Kidney (tissue), 14 donors: ENCODE measurements around the gene C6orf89. TPM values are rescaled to one million over a fixed set of nuclear protein-coding genes. Genes with fewer than 3 reads are reported as not detected.
A peak's percentile ranks its signal among the peaks of the same experiment; 100 is the strongest.

Experiments
- DNase-seq, 5 donors: peaks; one replicate each; pipeline ENCODE4 v3.0.0-alpha.2; 2013 to 2020
- FAIRE-seq: peaks from 2 replicates; lab custom pipeline; 2012; peaks lifted over from hg19 to GRCh38; lab: Jason Lieb, UNC
- H3K27ac ChIP-seq, 2 donors: one replicate each; pipeline ENCODE4 v1.7.0; 2013; ENCODE audit warnings: low read depth in 2 of 2, low read length in 2 of 2, inconsistent platforms in 1 of 2
- H3K27me3 ChIP-seq: one replicate; pipeline ENCODE4 v1.7.1; 2013; ENCODE audit warnings: low read length, inconsistent platforms; ENCODE audit not compliant: control insufficient read depth, insufficient read depth
- H3K36me3 ChIP-seq, 3 donors: one replicate each; pipeline versions ENCODE4 v1.7.0 to v1.7.1; 2013; ENCODE audit warnings: low read length in 3 of 3, control low read depth in 1 of 3, inconsistent platforms in 1 of 3; ENCODE audit not compliant: insufficient read depth in 3 of 3, control insufficient read depth in 2 of 3
- H3K4me1 ChIP-seq, 3 donors: one replicate each; pipeline versions ENCODE4 v1.7.0 to v1.7.1; 2013; ENCODE audit warnings: low read length in 3 of 3, inconsistent platforms in 1 of 3, low read depth in 1 of 3; ENCODE audit not compliant: control insufficient read depth in 2 of 3, insufficient read depth in 2 of 3
- H3K4me3 ChIP-seq, 3 donors: one replicate each; pipeline versions ENCODE4 v1.7.0 to v1.8.1; 2013; ENCODE audit warnings: low read length in 3 of 3, control low read depth in 1 of 3, inconsistent platforms in 1 of 3
- H3K9ac ChIP-seq, 3 donors: one replicate each; pipeline versions ENCODE4 v1.7.0 to v1.7.1; 2013; ENCODE audit warnings: low read length in 3 of 3, control low read depth in 1 of 3, inconsistent platforms in 1 of 3
- H3K9me3 ChIP-seq, 3 donors: one replicate each; pipeline versions ENCODE4 v1.7.0 to v1.7.1; 2013; ENCODE audit warnings: low read length in 3 of 3, control low read depth in 1 of 3, inconsistent platforms in 1 of 3; ENCODE audit not compliant: control insufficient read depth in 2 of 3, insufficient read depth in 1 of 3
- CTCF ChIP-seq: IDR thresholded peaks from 3 replicates; pipeline ENCODE4 v1.5.1; 2012; ENCODE audit warnings: mild to moderate bottlenecking, moderate library complexity, borderline replicate concordance; ENCODE audit not compliant: insufficient read depth; ENCODE audit errors: extremely low read depth
- intact Hi-C: fragments of 100-400 bp; cut with DNase I; formaldehyde crosslinking; loops from one replicate; pipeline ENCODE4 v1.11.1; 2022
- polyA plus RNA-seq: library from polyadenylated mRNA; stranded (reverse); fragments of 350-450 nt; fragmentation: Illumina TruSeq; extraction: RNeasy Lipid Tissue Mini Kit (QIAGEN cat#74804); gene quantifications from one replicate; pipeline ENCODE4 v1.2.3, GENCODE V29; 2014; ENCODE audit warnings: low read depth, low replicate concordance; ENCODE audit not compliant: insufficient read depth
- total RNA-seq: library from RNA; stranded (reverse); fragmentation: NEBNext Ultra II Directional; extraction: Animal tissue kit (Norgen Biotek cat#: 25700); gene quantifications from one replicate; pipeline ENCODE4 v1.2.1, GENCODE V29; 2021
- donor health status: control.
- donor health status: control.
- donor health status: control.
- donor health status: control.
- donor health status: control.
- donor health status: DM: yes; HTN: yes; CAD: no.
- donor health status: Normal renal cell carcinoma (clear cell type).

The C6orf89 gene
- total and polyA plus RNA-seq, 2 donors from 2014 or later: 25.7 to 72.4 TPM

- peak in 1 of 5 donors; percentile 79 for DNase-seq
- Histone ChIP-seq H3K36me3 (peaks cover 8 to 53% (median 50%) of the 10 kb centered on the region in 3 donors), H3K9me3 (no peaks in the 10 kb centered on the region), H3K4me3 (no peak overlapping the region), H3K9ac (no peak overlapping the region), H3K27ac (peak overlapping the region in 1 of 2 donors; percentile 37), H3K4me1 (peaks cover 0 to 16% (median 12%) of the 10 kb centered on the region in 3 donors), H3K27me3 (no peaks in the 10 kb centered on the region)
- no peak for FAIRE-seq
- TF ChIP-seq CTCF: no peak
- intact Hi-C loops: no loop called here
Measured at GRCh38 chr6:36968266-36968977, 82.7 kb downstream of the C6orf89 start.

GRCh38 chr6:36969240-36969691, 83.5 kb downstream of the C6orf89 start:
- H3K27ac ChIP-seq: peak overlapping the region in 1 of 2 donors; percentile 37
- no peak overlapping the region for H3K4me3 ChIP-seq
- intact Hi-C loops: no loop called here
- H3K9me3 ChIP-seq: no peaks in the 10 kb centered on the region
- no peak overlapping the region for H3K9ac ChIP-seq
- DNase-seq (peak in 1 of 5 donors; percentile 54), FAIRE-seq (no peak)
- peaks cover 0 to 16% (median 11%) of the 10 kb centered on the region in 3 donors for H3K4me1 ChIP-seq
- no peak for TF ChIP-seq CTCF
- no peaks in the 10 kb centered on the region for H3K27me3 ChIP-seq
- peaks cover 8 to 59% (median 56%) of the 10 kb centered on the region in 3 donors for H3K36me3 ChIP-seq

GRCh38 chr6:36969988-36970891, 84.5 kb downstream of the C6orf89 start:
- peak overlapping the region in 1 of 2 donors; percentile 7 for H3K27ac ChIP-seq
- DNase-seq (peak in 1 of 5 donors; percentile 46), FAIRE-seq (no peak)
- H3K36me3 ChIP-seq: peaks cover 8 to 66% (median 65%) of the 10 kb centered on the region in 3 donors
- TF ChIP-seq CTCF: no peak
- H3K27me3 ChIP-seq: no peaks in the 10 kb centered on the region
- intact Hi-C loops: no loop called here
- H3K9me3 ChIP-seq: no peaks in the 10 kb centered on the region
- no peak overlapping the region for H3K4me3 ChIP-seq
- peaks cover 0 to 14% (median 10%) of the 10 kb centered on the region in 3 donors for H3K4me1 ChIP-seq
- H3K9ac ChIP-seq: no peak overlapping the region
